SK-N-SH (cell line): ENCODE data around the gene ALDH16A1. TPM values are rescaled to one million over a fixed set of nuclear protein-coding genes. Genes with fewer than 3 reads are reported as not detected.

ENCODE experiments used
- CTCF ChIA-PET: fragments of 300-600, 350-600 bp; formaldehyde crosslinking; extraction: SDS; loops from one replicate; lab custom pipeline; 2021; lab: Yijun Ruan, JAX
- POLR2A ChIA-PET: fragments of 350-600 bp; sonication (Branson Sonifier 250); formaldehyde crosslinking; extraction: SDS; loops from one replicate; lab custom pipeline; 2020; ENCODE audit warnings: antibody characterized with exemption, inconsistent platforms; lab: Yijun Ruan, JAX
- DNase-seq: peaks from one replicate; pipeline ENCODE4 v3.0.0; 2012
- H2AFZ ChIP-seq: fragments of 200-600 bp; sonication (generic); 2 replicates; pipeline ENCODE4 v1.8.1; 2016; ENCODE audit warnings: antibody characterized with exemption, mild to moderate bottlenecking, low read depth
- H3F3A ChIP-seq: fragments of 200-600 bp; sonication (generic); replicated peaks from 2 replicates; pipeline ENCODE3; 2016; ENCODE audit warnings: antibody characterized with exemption, mild to moderate bottlenecking; ENCODE audit not compliant: insufficient read depth
- H3K27ac ChIP-seq, 2 experiments: fragments of 200-500 bp in 1 of 2; fragments of 200-600 bp in 1 of 2; sonication (Bioruptor generic) in 1 of 2; sonication (generic), shearing (Covaris generic) in 1 of 2; 2 replicates each; pipeline versions ENCODE4 v1.5.1 to v1.6.1; 2014 to 2016; ENCODE audit warnings: low read depth in 2 of 2, inconsistent platforms in 1 of 2, low read length in 1 of 2, mild to moderate bottlenecking in 1 of 2, mixed read lengths in 1 of 2
- H3K27me3 ChIP-seq: fragments of 200-600 bp; sonication (generic), shearing (Covaris generic); 2 replicates; pipeline ENCODE4 v1.6.1; 2016; ENCODE audit warnings: mixed run types; ENCODE audit not compliant: insufficient read depth
- H3K36me3 ChIP-seq, 2 experiments: fragments of 200-500 bp in 1 of 2; fragments of 200-600 bp in 1 of 2; sonication (Bioruptor generic) in 1 of 2; sonication (generic) in 1 of 2; replicated peaks in 1 of 2; 2 replicates each; pipeline versions ENCODE3 to v1.5.1; 2014 to 2016; ENCODE audit warnings: low read length in 1 of 2, mild to moderate bottlenecking in 1 of 2; ENCODE audit not compliant: insufficient read depth in 2 of 2, control insufficient read depth in 1 of 2
- H3K4me1 ChIP-seq, 2 experiments: fragments of 200-500 bp in 1 of 2; fragments of 200-600 bp in 1 of 2; sonication (Bioruptor generic) in 1 of 2; sonication (generic), shearing (Covaris generic) in 1 of 2; 2 replicates each; pipeline versions ENCODE4 v1.5.1 to v1.6.1; 2014 to 2016; ENCODE audit warnings: low read depth in 1 of 2, low read length in 1 of 2, mixed run types in 1 of 2; ENCODE audit not compliant: insufficient read depth in 2 of 2, control insufficient read depth in 1 of 2
- H3K4me2 ChIP-seq: fragments of 200-600 bp; sonication (generic), shearing (Covaris generic); 2 replicates; pipeline ENCODE4 v1.6.1; 2017; ENCODE audit warnings: mixed run types
- H3K4me3 ChIP-seq, 2 experiments: fragments of 200-500 bp in 1 of 2; fragments of 200-600 bp in 1 of 2; sonication (Bioruptor generic) in 1 of 2; sonication (generic), shearing (Covaris generic) in 1 of 2; 2 replicates each; pipeline versions ENCODE4 v1.5.1 to v1.8.1; 2014 to 2016; ENCODE audit warnings: low read depth in 2 of 2, inconsistent platforms in 1 of 2, low read length in 1 of 2, mild to moderate bottlenecking in 1 of 2, mixed read lengths in 1 of 2, moderate library complexity in 1 of 2
- H3K79me2 ChIP-seq: fragments of 200-600 bp; sonication (generic); 2 replicates; pipeline ENCODE4 v1.8.1; 2017; ENCODE audit warnings: mild to moderate bottlenecking; ENCODE audit not compliant: insufficient read depth
- H3K9ac ChIP-seq: fragments of 200-600 bp; sonication (generic); 2 replicates; pipeline ENCODE4 v1.6.1; 2017; ENCODE audit warnings: mixed run types
- H3K9me2 ChIP-seq: fragments of 200-600 bp; sonication (generic); 2 replicates; pipeline ENCODE4 v1.6.1; 2017; ENCODE audit warnings: mixed run types
- H3K9me3 ChIP-seq: fragments of 200-600 bp; sonication (generic); 2 replicates; pipeline ENCODE4 v1.6.1; 2017; ENCODE audit warnings: mixed run types, mild to moderate bottlenecking, moderate library complexity
- H4K20me1 ChIP-seq: fragments of 200-600 bp; sonication (generic); 2 replicates; pipeline ENCODE4 v1.6.1; 2017; ENCODE audit warnings: mild to moderate bottlenecking, mixed run types; ENCODE audit not compliant: insufficient read depth
- CHD2 ChIP-seq: fragments of 150-350 bp; IDR thresholded peaks from 2 replicates; pipeline ENCODE4 v1.6.1; 2018; ENCODE audit warnings: low read length; ENCODE audit not compliant: partially characterized antibody
- EZH2phosphoT487 ChIP-seq: fragments of 200-600 bp; sonication (generic); IDR thresholded peaks from 2 replicates; pipeline ENCODE4 v1.6.1; 2017; ENCODE audit warnings: low read depth, mixed run types, mild to moderate bottlenecking, antibody characterized with exemption, moderate library complexity, borderline replicate concordance
- FOXJ3 ChIP-seq: sonication (generic); formaldehyde crosslinking; IDR thresholded peaks from 2 replicates; pipeline ENCODE4 v1.5.1; 2020; ENCODE audit warnings: mild to moderate bottlenecking, missing genetic modification reagents
- GATA2 ChIP-seq: sonication (generic); formaldehyde crosslinking; IDR thresholded peaks from 2 replicates; pipeline ENCODE4 v1.5.0; 2020; ENCODE audit warnings: mild to moderate bottlenecking, missing genetic modification reagents
- JUND ChIP-seq: IDR thresholded peaks from 2 replicates; pipeline ENCODE4 v1.4.0; 2012
- MXI1 ChIP-seq: IDR thresholded peaks from 2 replicates; pipeline ENCODE4 v1.6.1; 2012; ENCODE audit warnings: mild to moderate bottlenecking, low read depth, low read length, improper control_type of control experiment
- NRF1 ChIP-seq: IDR thresholded peaks from 2 replicates; pipeline ENCODE4 v1.6.1; 2012; ENCODE audit warnings: low read depth, mild to moderate bottlenecking, low read length
- RCOR1 ChIP-seq: fragments of 150-350 bp; IDR thresholded peaks from 2 replicates; pipeline ENCODE4 v1.6.1; 2017; ENCODE audit warnings: antibody characterized with exemption, low read length
- RFX5 ChIP-seq: IDR thresholded peaks from 2 replicates; pipeline ENCODE4 v1.6.1; 2012; ENCODE audit warnings: mild to moderate bottlenecking, improper control_type of control experiment, low read length
- SIN3A ChIP-seq: IDR thresholded peaks from 2 replicates; pipeline ENCODE4 v1.6.1; 2012; ENCODE audit warnings: low read depth, mild to moderate bottlenecking, low read length, moderate library complexity, borderline replicate concordance
- SMC3 ChIP-seq: IDR thresholded peaks from 2 replicates; pipeline ENCODE4 v1.6.1; 2012; ENCODE audit warnings: low read depth, low read length, improper control_type of control experiment
- YY1 ChIP-seq: IDR thresholded peaks from 2 replicates; pipeline ENCODE4 v1.4.0; 2012; ENCODE audit warnings: low read depth, mild to moderate bottlenecking
- whole genome bisulfite sequencing: methylation state at CpG from one replicate; pipeline ENCODE4 v1.1.6; 2017; ENCODE audit warnings: low lambda C conversion rate; 5-methylcytosine and 5-hydroxymethylcytosine counted together
- polyA plus RNA-seq, 3 experiments: library from polyadenylated mRNA; depleted of rRNA; stranded (reverse); fragments of >200 nt; gene quantifications; 2 replicates each; pipeline ENCODE4 v1.2.3, GENCODE V29; 2012
- TF ChIP-seq, protein P1 (sequence below): fragments of 150-350 bp; IDR thresholded peaks from 2 replicates; pipeline ENCODE4 v1.6.1; 2016; ENCODE audit warnings: mild to moderate bottlenecking, low read depth, low read length
- TF ChIP-seq, protein P2 (sequence below): IDR thresholded peaks from 2 replicates; pipeline ENCODE4 v1.4.0; 2012; ENCODE audit warnings: low read depth, borderline replicate concordance
- TF ChIP-seq, protein P3 (sequence below): fragments of 200-600 bp; sonication (generic); IDR thresholded peaks from 2 replicates; pipeline ENCODE4 v1.6.1; 2017; ENCODE audit warnings: antibody characterized with exemption, mild to moderate bottlenecking, moderate library complexity
- TF ChIP-seq, protein P4 (sequence below): fragments of 150-350 bp; IDR thresholded peaks from 2 replicates; pipeline ENCODE4 v1.6.1; 2017; ENCODE audit warnings: antibody characterized with exemption, low read length, low read depth, borderline replicate concordance
- TF ChIP-seq, protein P5 (sequence below): IDR thresholded peaks from 2 replicates; pipeline ENCODE4 v1.6.1; 2012; ENCODE audit warnings: mild to moderate bottlenecking, low read depth, low read length, moderate library complexity

Gene ALDH16A1
- polyA plus RNA-seq, 1 of the 3 experiments (the other 2 are of a cell fraction) = 15.7 TPM

DNA sequence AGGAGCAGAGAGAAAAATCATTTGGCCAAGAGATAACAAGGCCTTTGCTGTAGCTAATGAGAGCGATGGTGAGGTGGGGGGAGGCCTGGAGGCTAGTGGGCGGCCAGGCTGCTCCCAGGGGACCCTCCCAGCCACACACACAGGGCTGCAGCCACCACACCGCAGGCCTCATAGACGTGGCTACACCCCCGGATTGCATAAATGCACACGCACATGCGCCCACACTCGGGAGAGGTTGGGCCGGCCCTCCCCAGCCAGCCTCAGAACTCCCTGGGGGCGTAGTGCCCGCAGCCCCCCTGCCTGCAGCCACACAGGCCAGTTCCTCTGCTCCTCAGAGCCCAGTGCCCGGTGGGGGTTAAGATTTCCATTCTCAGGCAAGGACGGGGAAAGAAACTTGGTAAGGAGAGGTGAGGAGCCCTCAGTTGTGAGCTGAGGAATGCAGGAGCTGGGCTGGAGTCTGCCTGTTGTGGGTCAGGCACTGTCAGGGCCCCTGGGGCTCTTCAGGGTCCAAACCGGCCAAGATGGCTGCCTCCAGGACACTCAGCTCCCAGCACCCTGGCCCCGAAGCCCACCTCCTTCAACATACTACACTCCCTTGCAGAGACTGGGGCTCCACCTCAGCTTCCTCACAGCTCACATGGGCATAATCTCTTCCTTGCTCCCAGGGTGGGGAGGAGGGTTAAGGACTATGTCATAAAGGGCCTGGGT is 37.8 kb upstream of the ALDH16A1 start:
- DNase-seq = no peak
- Histone ChIP-seq H3K36me3 (no peaks in the 10 kb centered on the region), H2AFZ (no peak overlapping the region), H3K4me2 (no peak overlapping the region), H3K9me3 (no peaks in the 10 kb centered on the region), H3K9ac (no peak overlapping the region)
- TF ChIP-seq YY1 (no peak), SIN3A (no peak), CHD2 (no peak), RCOR1 (no peak), EZH2phosphoT487 (no peak), GATA2 (CRISPR knock-in tag) (no peak), FOXJ3 (CRISPR knock-in tag) (no peak), NRF1 (no peak), JUND (no peak), MXI1 (no peak), RFX5 (no peak), SMC3 (no peak)
- TF ChIP-seq, protein P1, sequence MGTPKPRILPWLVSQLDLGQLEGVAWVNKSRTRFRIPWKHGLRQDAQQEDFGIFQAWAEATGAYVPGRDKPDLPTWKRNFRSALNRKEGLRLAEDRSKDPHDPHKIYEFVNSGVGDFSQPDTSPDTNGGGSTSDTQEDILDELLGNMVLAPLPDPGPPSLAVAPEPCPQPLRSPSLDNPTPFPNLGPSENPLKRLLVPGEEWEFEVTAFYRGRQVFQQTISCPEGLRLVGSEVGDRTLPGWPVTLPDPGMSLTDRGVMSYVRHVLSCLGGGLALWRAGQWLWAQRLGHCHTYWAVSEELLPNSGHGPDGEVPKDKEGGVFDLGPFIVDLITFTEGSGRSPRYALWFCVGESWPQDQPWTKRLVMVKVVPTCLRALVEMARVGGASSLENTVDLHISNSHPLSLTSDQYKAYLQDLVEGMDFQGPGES = no peak
- TF ChIP-seq, protein P2, sequence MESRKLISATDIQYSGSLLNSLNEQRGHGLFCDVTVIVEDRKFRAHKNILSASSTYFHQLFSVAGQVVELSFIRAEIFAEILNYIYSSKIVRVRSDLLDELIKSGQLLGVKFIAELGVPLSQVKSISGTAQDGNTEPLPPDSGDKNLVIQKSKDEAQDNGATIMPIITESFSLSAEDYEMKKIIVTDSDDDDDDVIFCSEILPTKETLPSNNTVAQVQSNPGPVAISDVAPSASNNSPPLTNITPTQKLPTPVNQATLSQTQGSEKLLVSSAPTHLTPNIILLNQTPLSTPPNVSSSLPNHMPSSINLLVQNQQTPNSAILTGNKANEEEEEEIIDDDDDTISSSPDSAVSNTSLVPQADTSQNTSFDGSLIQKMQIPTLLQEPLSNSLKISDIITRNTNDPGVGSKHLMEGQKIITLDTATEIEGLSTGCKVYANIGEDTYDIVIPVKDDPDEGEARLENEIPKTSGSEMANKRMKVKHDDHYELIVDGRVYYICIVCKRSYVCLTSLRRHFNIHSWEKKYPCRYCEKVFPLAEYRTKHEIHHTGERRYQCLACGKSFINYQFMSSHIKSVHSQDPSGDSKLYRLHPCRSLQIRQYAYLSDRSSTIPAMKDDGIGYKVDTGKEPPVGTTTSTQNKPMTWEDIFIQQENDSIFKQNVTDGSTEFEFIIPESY = no peak
- TF ChIP-seq, protein P3, sequence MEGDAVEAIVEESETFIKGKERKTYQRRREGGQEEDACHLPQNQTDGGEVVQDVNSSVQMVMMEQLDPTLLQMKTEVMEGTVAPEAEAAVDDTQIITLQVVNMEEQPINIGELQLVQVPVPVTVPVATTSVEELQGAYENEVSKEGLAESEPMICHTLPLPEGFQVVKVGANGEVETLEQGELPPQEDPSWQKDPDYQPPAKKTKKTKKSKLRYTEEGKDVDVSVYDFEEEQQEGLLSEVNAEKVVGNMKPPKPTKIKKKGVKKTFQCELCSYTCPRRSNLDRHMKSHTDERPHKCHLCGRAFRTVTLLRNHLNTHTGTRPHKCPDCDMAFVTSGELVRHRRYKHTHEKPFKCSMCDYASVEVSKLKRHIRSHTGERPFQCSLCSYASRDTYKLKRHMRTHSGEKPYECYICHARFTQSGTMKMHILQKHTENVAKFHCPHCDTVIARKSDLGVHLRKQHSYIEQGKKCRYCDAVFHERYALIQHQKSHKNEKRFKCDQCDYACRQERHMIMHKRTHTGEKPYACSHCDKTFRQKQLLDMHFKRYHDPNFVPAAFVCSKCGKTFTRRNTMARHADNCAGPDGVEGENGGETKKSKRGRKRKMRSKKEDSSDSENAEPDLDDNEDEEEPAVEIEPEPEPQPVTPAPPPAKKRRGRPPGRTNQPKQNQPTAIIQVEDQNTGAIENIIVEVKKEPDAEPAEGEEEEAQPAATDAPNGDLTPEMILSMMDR = no peak
- TF ChIP-seq, protein P4, sequence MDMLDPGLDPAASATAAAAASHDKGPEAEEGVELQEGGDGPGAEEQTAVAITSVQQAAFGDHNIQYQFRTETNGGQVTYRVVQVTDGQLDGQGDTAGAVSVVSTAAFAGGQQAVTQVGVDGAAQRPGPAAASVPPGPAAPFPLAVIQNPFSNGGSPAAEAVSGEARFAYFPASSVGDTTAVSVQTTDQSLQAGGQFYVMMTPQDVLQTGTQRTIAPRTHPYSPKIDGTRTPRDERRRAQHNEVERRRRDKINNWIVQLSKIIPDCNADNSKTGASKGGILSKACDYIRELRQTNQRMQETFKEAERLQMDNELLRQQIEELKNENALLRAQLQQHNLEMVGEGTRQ = no peak
- TF ChIP-seq, protein P5, sequence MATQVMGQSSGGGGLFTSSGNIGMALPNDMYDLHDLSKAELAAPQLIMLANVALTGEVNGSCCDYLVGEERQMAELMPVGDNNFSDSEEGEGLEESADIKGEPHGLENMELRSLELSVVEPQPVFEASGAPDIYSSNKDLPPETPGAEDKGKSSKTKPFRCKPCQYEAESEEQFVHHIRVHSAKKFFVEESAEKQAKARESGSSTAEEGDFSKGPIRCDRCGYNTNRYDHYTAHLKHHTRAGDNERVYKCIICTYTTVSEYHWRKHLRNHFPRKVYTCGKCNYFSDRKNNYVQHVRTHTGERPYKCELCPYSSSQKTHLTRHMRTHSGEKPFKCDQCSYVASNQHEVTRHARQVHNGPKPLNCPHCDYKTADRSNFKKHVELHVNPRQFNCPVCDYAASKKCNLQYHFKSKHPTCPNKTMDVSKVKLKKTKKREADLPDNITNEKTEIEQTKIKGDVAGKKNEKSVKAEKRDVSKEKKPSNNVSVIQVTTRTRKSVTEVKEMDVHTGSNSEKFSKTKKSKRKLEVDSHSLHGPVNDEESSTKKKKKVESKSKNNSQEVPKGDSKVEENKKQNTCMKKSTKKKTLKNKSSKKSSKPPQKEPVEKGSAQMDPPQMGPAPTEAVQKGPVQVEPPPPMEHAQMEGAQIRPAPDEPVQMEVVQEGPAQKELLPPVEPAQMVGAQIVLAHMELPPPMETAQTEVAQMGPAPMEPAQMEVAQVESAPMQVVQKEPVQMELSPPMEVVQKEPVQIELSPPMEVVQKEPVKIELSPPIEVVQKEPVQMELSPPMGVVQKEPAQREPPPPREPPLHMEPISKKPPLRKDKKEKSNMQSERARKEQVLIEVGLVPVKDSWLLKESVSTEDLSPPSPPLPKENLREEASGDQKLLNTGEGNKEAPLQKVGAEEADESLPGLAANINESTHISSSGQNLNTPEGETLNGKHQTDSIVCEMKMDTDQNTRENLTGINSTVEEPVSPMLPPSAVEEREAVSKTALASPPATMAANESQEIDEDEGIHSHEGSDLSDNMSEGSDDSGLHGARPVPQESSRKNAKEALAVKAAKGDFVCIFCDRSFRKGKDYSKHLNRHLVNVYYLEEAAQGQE = no peak
- TF ChIP-seq, all 33 proteins: peak for 0
- Histone ChIP-seq H3K9me2 (no peaks in the 10 kb centered on the region), H4K20me1 (no peaks in the 10 kb centered on the region), H3K79me2 (no peaks in the 10 kb centered on the region), H3K4me3 (no peak overlapping the region), H3K27me3 (peaks cover 39% of the 10 kb centered on the region), H3F3A (no peaks in the 10 kb centered on the region), H3K27ac (no peak overlapping the region), H3K4me1 (peaks cover 0 to 12% of the 10 kb centered on the region in 2 experiments; a peak in 1 of 4 replicates)
- 43% methylated on average over 13 of the region's 15 CpGs for WGBS
- ChIA-PET CTCF (interaction anchor here (0.7 to 17.5 kb wide), 2 partner anchors 23 to 29 kb away, joined by 3 to 108 read pairs; no protein-coding TSS in a partner anchor), POLR2A (no interaction called here)
